Neural cell (in vitro differentiated cells): ENCODE results near the gene FILIP1L. TPM values are rescaled to one million over a fixed set of nuclear protein-coding genes. Genes with fewer than 3 reads are reported as not detected.

Source experiments
- H2AFZ ChIP-seq: fragments of 200-600, 300-800 bp; sonication (generic), shearing (Covaris generic); 2 replicates; pipeline ENCODE4 v1.6.0; 2014; ENCODE audit warnings: low read depth, mild to moderate bottlenecking, antibody characterized with exemption, low read length, moderate library complexity
- H3F3A ChIP-seq: fragments of 200-600 bp; shearing (Covaris generic); 2 replicates; pipeline ENCODE4 v1.6.1; 2016; ENCODE audit warnings: mild to moderate bottlenecking, moderate library complexity, mixed read lengths, antibody characterized with exemption, low read length; ENCODE audit not compliant: insufficient read depth, poor library complexity, severe bottlenecking
- H3K27ac ChIP-seq: fragments of 200-600, 300-800 bp; sonication (generic), shearing (Covaris generic); 2 replicates; pipeline ENCODE4 v1.5.1; 2014; ENCODE audit warnings: mild to moderate bottlenecking, low read length, moderate library complexity
- H3K27me3 ChIP-seq: fragments of 300-800, 200-600 bp; sonication (generic), shearing (Covaris generic); 2 replicates; pipeline ENCODE4 v1.6.0; 2014; ENCODE audit warnings: mild to moderate bottlenecking, low read depth, low read length, moderate library complexity; ENCODE audit not compliant: insufficient read depth
- H3K36me3 ChIP-seq: fragments of 300-800, 200-600 bp; sonication (generic), shearing (Covaris generic); 2 replicates; pipeline ENCODE4 v1.5.1; 2014; ENCODE audit warnings: mild to moderate bottlenecking, antibody characterized with exemption, low read length, moderate library complexity; ENCODE audit not compliant: insufficient read depth
- H3K4me2 ChIP-seq: fragments of 300-800, 200-600 bp; sonication (generic), shearing (Covaris generic); 2 replicates; pipeline ENCODE4 v1.6.0; 2014; ENCODE audit warnings: mild to moderate bottlenecking, low read length
- H3K4me3 ChIP-seq: fragments of 300-800, 200-600 bp; sonication (generic), shearing (Covaris generic); 2 replicates; pipeline ENCODE4 v1.5.1; 2014; ENCODE audit warnings: mild to moderate bottlenecking, low read length, moderate library complexity
- H3K79me2 ChIP-seq: fragments of 200-600 bp; shearing (Covaris generic); replicated peaks from 2 replicates; pipeline ENCODE4 v1.6.0; 2014; ENCODE audit warnings: mild to moderate bottlenecking, low read length, moderate library complexity; ENCODE audit not compliant: insufficient read depth
- H3K9ac ChIP-seq: fragments of 300-800, 200-600 bp; sonication (generic), shearing (Covaris generic); 2 replicates; pipeline ENCODE4 v1.6.1; 2016; ENCODE audit warnings: mild to moderate bottlenecking, low read length, mixed read lengths
- H3K9me2 ChIP-seq: fragments of 200-600 bp; shearing (Covaris generic); 2 replicates; pipeline ENCODE4 v1.6.1; 2016; ENCODE audit warnings: mild to moderate bottlenecking, low read length, mixed read lengths; ENCODE audit not compliant: insufficient read depth
- H3K9me3 ChIP-seq: fragments of 200-600, 300-800 bp; sonication (generic), shearing (Covaris generic); 2 replicates; pipeline ENCODE4 v1.6.1; 2016; ENCODE audit warnings: mild to moderate bottlenecking, mixed run types, low read length, moderate library complexity, mixed read lengths
- H4K20me1 ChIP-seq: fragments of 200-600 bp; shearing (Covaris generic); 2 replicates; pipeline ENCODE4 v1.6.1; 2016; ENCODE audit warnings: mild to moderate bottlenecking, mixed run types; ENCODE audit not compliant: insufficient read depth
- EP300 ChIP-seq: fragments of 450-650 bp; conservative IDR thresholded peaks from 2 replicates; pipeline ENCODE4 v1.6.1; 2014; ENCODE audit warnings: antibody characterized with exemption, mild to moderate bottlenecking, moderate library complexity; ENCODE audit not compliant: poor library complexity, severe bottlenecking
- EZH2 ChIP-seq: fragments of 200-600, 300-800 bp; shearing (Covaris generic), sonication (generic); IDR thresholded peaks from 2 replicates; pipeline ENCODE4 v1.6.1; 2014; ENCODE audit warnings: antibody characterized with exemption, low read length, borderline replicate concordance, mild to moderate bottlenecking; ENCODE audit not compliant: insufficient read depth, poor library complexity, severe bottlenecking
- MXI1 ChIP-seq: fragments of 450-650 bp; conservative IDR thresholded peaks from 2 replicates; pipeline ENCODE4 v1.6.1; 2014; ENCODE audit warnings: antibody characterized with exemption, mild to moderate bottlenecking; ENCODE audit not compliant: poor library complexity, severe bottlenecking
- POLR2AphosphoS5 ChIP-seq: IDR thresholded peaks from 2 replicates; pipeline ENCODE4 v1.6.1; 2012
- RAD21 ChIP-seq: fragments of 450-650 bp; conservative IDR thresholded peaks from 2 replicates; pipeline ENCODE4 v1.6.1; 2014; ENCODE audit warnings: antibody characterized with exemption, mild to moderate bottlenecking, moderate library complexity
- SMC3 ChIP-seq: fragments of 450-650 bp; conservative IDR thresholded peaks from 2 replicates; pipeline ENCODE4 v1.6.1; 2014; ENCODE audit warnings: antibody characterized with exemption, mild to moderate bottlenecking, moderate library complexity; ENCODE audit not compliant: poor library complexity
- TAF1 ChIP-seq: IDR thresholded peaks from 2 replicates; pipeline ENCODE4 v1.6.1; 2012; ENCODE audit warnings: low read depth
- polyA plus RNA-seq: library from polyadenylated mRNA; depleted of rRNA; stranded (reverse); fragments of >200 nt; gene quantifications from 2 replicates; pipeline ENCODE4 v1.2.3, GENCODE V29; 2014
- TF ChIP-seq, protein P1 (sequence below): fragments of 450-650 bp; IDR thresholded peaks from 2 replicates; pipeline ENCODE4 v1.5.1; 2014; ENCODE audit warnings: antibody characterized with exemption, mild to moderate bottlenecking, moderate library complexity; ENCODE audit not compliant: poor library complexity, severe bottlenecking
- TF ChIP-seq, protein P2 (sequence below): IDR thresholded peaks from 2 replicates; pipeline ENCODE4 v1.6.1; 2012; ENCODE audit warnings: borderline replicate concordance

Gene FILIP1L
- polyA plus RNA-seq, 1 donor from 2014 or later, result 0.27 TPM

DNA sequence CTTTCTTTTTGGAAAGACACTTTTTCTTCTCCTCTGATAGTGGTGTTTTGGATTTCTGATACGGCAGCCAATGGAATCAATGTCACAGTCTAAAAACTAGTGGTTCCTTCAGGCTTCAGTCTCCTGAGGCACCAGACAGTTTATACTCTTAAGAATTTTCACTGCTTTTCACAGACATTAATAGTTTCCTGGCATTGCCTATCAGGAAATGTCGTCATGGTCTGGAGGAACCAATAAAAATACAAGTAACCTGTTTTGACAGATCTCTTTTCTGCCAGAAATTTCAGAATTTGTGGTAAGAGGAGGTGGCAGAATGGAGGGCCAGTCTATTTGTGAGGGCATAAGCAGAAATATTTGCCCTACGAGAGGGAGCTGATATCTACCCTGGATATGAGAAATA, 44.8 kb downstream of the FILIP1L start:
- Histone ChIP-seq H4K20me1 (no peaks in the 10 kb centered on the region), H3K27me3 (no peaks in the 10 kb centered on the region), H3K79me2 (no peaks in the 10 kb centered on the region), H3K36me3 (no peaks in the 10 kb centered on the region), H3F3A (no peaks in the 10 kb centered on the region), H3K9me3 (no peaks in the 10 kb centered on the region), H2AFZ (no peak overlapping the region), H3K27ac (no peak overlapping the region), H3K4me3 (no peak overlapping the region), H3K4me2 (no peak overlapping the region), H3K9ac (no peak overlapping the region), H3K9me2 (no peaks in the 10 kb centered on the region)
- TF ChIP-seq SMC3 (no peak), EP300 (no peak), RAD21 (no peak)

DNA sequence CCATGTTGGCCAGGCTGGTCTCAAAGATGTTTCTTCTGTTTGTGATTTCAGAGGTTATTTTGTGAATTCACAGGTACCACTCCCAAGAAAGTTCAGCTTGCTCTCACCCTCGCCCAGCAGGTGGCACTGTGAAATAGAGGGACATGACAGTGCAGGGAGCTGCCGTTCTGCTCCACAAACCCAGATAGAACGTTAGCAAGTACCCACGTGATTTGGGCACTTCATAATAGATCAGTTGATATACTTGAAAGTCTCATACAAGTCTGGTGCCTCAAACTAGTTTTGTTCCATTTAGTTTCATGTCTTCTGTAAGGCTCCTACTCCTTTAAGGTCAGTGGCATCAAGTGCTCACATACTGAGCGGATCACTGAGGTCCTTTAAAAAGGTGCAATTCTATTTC, 45.5 kb downstream of the FILIP1L start:
- H3K4me2 ChIP-seq, result no peak overlapping the region
- no peaks in the 10 kb centered on the region for H3F3A ChIP-seq
- H4K20me1 ChIP-seq, result no peaks in the 10 kb centered on the region
- H3K36me3 ChIP-seq, result no peaks in the 10 kb centered on the region
- H3K4me3 ChIP-seq, result no peak overlapping the region
- no peaks in the 10 kb centered on the region for H3K79me2 ChIP-seq
- no peak overlapping the region for H2AFZ ChIP-seq
- no peak overlapping the region for H3K27ac ChIP-seq
- no peaks in the 10 kb centered on the region for H3K9me2 ChIP-seq
- TF ChIP-seq TAF1 (no peak), RAD21 (no peak)
- TF ChIP-seq, protein P1, sequence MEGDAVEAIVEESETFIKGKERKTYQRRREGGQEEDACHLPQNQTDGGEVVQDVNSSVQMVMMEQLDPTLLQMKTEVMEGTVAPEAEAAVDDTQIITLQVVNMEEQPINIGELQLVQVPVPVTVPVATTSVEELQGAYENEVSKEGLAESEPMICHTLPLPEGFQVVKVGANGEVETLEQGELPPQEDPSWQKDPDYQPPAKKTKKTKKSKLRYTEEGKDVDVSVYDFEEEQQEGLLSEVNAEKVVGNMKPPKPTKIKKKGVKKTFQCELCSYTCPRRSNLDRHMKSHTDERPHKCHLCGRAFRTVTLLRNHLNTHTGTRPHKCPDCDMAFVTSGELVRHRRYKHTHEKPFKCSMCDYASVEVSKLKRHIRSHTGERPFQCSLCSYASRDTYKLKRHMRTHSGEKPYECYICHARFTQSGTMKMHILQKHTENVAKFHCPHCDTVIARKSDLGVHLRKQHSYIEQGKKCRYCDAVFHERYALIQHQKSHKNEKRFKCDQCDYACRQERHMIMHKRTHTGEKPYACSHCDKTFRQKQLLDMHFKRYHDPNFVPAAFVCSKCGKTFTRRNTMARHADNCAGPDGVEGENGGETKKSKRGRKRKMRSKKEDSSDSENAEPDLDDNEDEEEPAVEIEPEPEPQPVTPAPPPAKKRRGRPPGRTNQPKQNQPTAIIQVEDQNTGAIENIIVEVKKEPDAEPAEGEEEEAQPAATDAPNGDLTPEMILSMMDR, result peak; percentile 20
- no peak overlapping the region for H3K9ac ChIP-seq
- no peaks in the 10 kb centered on the region for H3K9me3 ChIP-seq
- no peaks in the 10 kb centered on the region for H3K27me3 ChIP-seq

DNA sequence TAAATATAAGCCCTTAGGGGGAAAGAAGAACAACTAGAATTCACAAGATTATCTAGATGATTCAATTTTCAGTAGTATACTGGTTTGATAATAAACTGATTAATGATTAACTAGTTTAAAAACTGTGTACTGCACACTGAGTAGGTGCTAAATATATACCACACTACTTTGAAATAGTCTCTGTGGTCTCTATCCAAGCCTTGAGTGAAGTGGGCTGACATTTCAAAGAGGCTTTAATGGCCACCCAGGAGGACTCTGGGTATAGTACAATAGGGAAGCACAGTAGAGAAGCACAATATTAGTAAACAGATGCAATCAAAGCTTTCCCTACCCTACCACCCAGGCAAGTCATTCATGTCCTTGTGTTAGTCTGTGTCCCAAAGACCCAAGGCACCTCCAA, 46.7 kb downstream of the FILIP1L start:
- H3K4me2 ChIP-seq, result no peak overlapping the region
- H2AFZ ChIP-seq, result no peak overlapping the region
- H3K27ac ChIP-seq, result no peak overlapping the region
- no peak overlapping the region for H3K4me3 ChIP-seq
- no peaks in the 10 kb centered on the region for H3F3A ChIP-seq
- H3K9me2 ChIP-seq, result no peaks in the 10 kb centered on the region
- no peaks in the 10 kb centered on the region for H3K79me2 ChIP-seq
- H3K36me3 ChIP-seq, result no peaks in the 10 kb centered on the region
- H3K9me3 ChIP-seq, result no peaks in the 10 kb centered on the region
- TF ChIP-seq RAD21, result no peak
- TF ChIP-seq MXI1, result no peak
- no peak for TF ChIP-seq TAF1
- no peak for TF ChIP-seq SMC3
- TF ChIP-seq POLR2AphosphoS5, result no peak
- TF ChIP-seq EZH2, result no peak
- TF ChIP-seq, protein P1, result no peak
- TF ChIP-seq, protein P2, sequence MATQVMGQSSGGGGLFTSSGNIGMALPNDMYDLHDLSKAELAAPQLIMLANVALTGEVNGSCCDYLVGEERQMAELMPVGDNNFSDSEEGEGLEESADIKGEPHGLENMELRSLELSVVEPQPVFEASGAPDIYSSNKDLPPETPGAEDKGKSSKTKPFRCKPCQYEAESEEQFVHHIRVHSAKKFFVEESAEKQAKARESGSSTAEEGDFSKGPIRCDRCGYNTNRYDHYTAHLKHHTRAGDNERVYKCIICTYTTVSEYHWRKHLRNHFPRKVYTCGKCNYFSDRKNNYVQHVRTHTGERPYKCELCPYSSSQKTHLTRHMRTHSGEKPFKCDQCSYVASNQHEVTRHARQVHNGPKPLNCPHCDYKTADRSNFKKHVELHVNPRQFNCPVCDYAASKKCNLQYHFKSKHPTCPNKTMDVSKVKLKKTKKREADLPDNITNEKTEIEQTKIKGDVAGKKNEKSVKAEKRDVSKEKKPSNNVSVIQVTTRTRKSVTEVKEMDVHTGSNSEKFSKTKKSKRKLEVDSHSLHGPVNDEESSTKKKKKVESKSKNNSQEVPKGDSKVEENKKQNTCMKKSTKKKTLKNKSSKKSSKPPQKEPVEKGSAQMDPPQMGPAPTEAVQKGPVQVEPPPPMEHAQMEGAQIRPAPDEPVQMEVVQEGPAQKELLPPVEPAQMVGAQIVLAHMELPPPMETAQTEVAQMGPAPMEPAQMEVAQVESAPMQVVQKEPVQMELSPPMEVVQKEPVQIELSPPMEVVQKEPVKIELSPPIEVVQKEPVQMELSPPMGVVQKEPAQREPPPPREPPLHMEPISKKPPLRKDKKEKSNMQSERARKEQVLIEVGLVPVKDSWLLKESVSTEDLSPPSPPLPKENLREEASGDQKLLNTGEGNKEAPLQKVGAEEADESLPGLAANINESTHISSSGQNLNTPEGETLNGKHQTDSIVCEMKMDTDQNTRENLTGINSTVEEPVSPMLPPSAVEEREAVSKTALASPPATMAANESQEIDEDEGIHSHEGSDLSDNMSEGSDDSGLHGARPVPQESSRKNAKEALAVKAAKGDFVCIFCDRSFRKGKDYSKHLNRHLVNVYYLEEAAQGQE, result no peak
- TF ChIP-seq EP300, result no peak
- no peak overlapping the region for H3K9ac ChIP-seq
- H3K27me3 ChIP-seq, result no peaks in the 10 kb centered on the region
- no peaks in the 10 kb centered on the region for H4K20me1 ChIP-seq
